ENCODE measurements around the gene SLC35F4. TPM values are rescaled to one million over a fixed set of nuclear protein-coding genes. Genes with fewer than 3 reads are reported as not detected.

SLC35F4 gene
- polyA plus RNA-seq, 1 donor (not counting 4 experiments of a cell fraction or from before 2014, with no cell fraction given) = not detected

DNA sequence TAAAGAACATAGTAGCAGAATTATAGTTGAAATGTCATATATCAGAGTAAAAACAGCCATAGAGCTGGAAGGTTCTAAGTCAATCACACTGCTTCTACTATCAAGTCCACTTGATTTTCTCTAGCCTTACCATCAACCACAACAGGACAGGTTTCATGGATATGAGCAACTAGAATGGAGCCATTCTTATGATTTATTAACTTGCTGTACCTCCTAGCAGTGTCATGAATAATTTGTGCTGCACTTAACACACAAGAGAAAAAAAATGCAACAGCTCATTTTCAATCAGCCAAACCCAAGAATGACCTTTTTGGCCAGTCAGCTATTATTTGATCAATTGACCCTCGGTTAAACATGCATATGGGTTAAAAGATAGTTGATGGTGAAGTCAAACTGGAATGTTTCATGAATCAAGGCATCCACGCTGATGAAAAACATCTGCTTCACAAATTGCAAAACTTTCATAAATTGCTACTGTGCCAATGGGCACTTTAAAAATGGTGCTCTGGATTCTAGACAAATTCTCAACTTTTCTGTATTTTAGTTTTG lies 316.8 kb downstream of the SLC35F4 start:
- H3K27ac ChIP-seq (ENCODE audit: control insufficient read depth, insufficient read depth, low read length) = no peak overlapping the region
- dilution Hi-C loops (cut with MboI; ENCODE audit: extremely low pct_ligation_motif_present, low sequenced_read_pairs) = no loop called here
- H3K36me3 ChIP-seq (ENCODE audit: control insufficient read depth in 2 of 2, extremely low read depth in 1 of 2, insufficient read depth in 2 of 2, low read length in 2 of 2) = no peaks in the 10 kb centered on the region
- TF ChIP-seq EZH2 (IDR thresholded peaks at IDR 0.05; ENCODE audit: low read length) = no peak
- TF ChIP-seq, protein P1, sequence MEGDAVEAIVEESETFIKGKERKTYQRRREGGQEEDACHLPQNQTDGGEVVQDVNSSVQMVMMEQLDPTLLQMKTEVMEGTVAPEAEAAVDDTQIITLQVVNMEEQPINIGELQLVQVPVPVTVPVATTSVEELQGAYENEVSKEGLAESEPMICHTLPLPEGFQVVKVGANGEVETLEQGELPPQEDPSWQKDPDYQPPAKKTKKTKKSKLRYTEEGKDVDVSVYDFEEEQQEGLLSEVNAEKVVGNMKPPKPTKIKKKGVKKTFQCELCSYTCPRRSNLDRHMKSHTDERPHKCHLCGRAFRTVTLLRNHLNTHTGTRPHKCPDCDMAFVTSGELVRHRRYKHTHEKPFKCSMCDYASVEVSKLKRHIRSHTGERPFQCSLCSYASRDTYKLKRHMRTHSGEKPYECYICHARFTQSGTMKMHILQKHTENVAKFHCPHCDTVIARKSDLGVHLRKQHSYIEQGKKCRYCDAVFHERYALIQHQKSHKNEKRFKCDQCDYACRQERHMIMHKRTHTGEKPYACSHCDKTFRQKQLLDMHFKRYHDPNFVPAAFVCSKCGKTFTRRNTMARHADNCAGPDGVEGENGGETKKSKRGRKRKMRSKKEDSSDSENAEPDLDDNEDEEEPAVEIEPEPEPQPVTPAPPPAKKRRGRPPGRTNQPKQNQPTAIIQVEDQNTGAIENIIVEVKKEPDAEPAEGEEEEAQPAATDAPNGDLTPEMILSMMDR (optimal IDR thresholded peaks at IDR 0.05 in 1 of 3, IDR thresholded peaks at IDR 0.05 in 1 of 3, conservative IDR thresholded peaks at IDR 0.05 in 1 of 3; ENCODE audit: extremely low read depth in 1 of 3, insufficient read depth in 2 of 3, low read length in 3 of 3) = no peak
- no peak for FAIRE-seq
- H3K4me2 ChIP-seq (ENCODE audit: control insufficient read depth, extremely low read depth, insufficient read depth, low read depth, low read length) = no peak overlapping the region
- H3K4me1 ChIP-seq (ENCODE audit: control insufficient read depth, extremely low read depth, insufficient read depth, low read length) = no peaks in the 10 kb centered on the region
- H2AFZ ChIP-seq (ENCODE audit: control insufficient read depth, low read length) = no peak overlapping the region
- H3K9me1 ChIP-seq (ENCODE audit: control insufficient read depth, extremely low read depth, insufficient read depth, low read length) = no peaks in the 10 kb centered on the region
- H3K9me3 ChIP-seq (ENCODE audit: control insufficient read depth, low read depth, low read length) = no peaks in the 10 kb centered on the region
- no peaks in the 10 kb centered on the region for H3K27me3 ChIP-seq (ENCODE audit: control insufficient read depth, extremely low read depth, insufficient read depth, low read length)
- no peak overlapping the region for H3K4me3 ChIP-seq (ENCODE audit: control insufficient read depth in 2 of 3, extremely low read depth in 1 of 3, insufficient read depth in 2 of 3, low read depth in 1 of 3, low read length in 3 of 3)
- no peaks in the 10 kb centered on the region for H3K79me2 ChIP-seq (ENCODE audit: control insufficient read depth, insufficient read depth, low read length)
- no peak overlapping the region for H3K9ac ChIP-seq (ENCODE audit: control insufficient read depth, extremely low read depth, insufficient read depth, low read length)
- no peak for DNase-seq (ENCODE audit: low read depth, low spot score)
- no peaks in the 10 kb centered on the region for H4K20me1 ChIP-seq (ENCODE audit: control insufficient read depth, extremely low read depth, insufficient read depth, low read length)

DNA sequence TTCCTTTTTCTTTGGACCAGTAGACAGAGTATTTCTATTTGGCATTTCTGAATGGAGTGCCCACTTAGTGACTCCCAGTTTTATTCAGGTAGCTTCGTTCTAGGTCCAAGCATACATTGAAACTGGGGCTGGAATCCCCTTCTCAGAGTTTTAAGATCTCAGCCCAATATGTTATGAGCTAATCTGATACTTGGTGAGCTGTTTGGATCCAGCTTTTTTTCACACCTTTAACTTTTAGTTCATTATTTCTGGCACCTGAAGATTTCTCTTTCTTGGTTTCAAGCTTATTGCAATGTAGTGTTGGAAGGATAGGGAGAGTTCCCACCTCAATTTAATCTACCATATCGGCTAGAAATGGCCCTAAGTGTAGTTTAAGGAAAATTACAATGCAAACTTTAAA lies 318.8 kb downstream of the SLC35F4 start:
- H3K9me1 ChIP-seq (ENCODE audit: control insufficient read depth, extremely low read depth, insufficient read depth, low read length) = no peaks in the 10 kb centered on the region

More for the DNA sequence above, 318.8 kb downstream of the SLC35F4 start:
- Histone ChIP-seq H3K4me2 (ENCODE audit: control insufficient read depth, extremely low read depth, insufficient read depth, low read depth, low read length) (no peak overlapping the region), H3K36me3 (ENCODE audit: control insufficient read depth in 2 of 2, extremely low read depth in 1 of 2, insufficient read depth in 2 of 2, low read length in 2 of 2) (no peaks in the 10 kb centered on the region), H3K4me1 (ENCODE audit: control insufficient read depth, extremely low read depth, insufficient read depth, low read length) (no peaks in the 10 kb centered on the region), H3K27me3 (ENCODE audit: control insufficient read depth, extremely low read depth, insufficient read depth, low read length) (no peaks in the 10 kb centered on the region), H3K79me2 (ENCODE audit: control insufficient read depth, insufficient read depth, low read length) (no peaks in the 10 kb centered on the region), H3K9ac (ENCODE audit: control insufficient read depth, extremely low read depth, insufficient read depth, low read length) (no peak overlapping the region), H2AFZ (ENCODE audit: control insufficient read depth, low read length) (no peak overlapping the region), H3K27ac (ENCODE audit: control insufficient read depth, insufficient read depth, low read length) (no peak overlapping the region), H3K9me3 (ENCODE audit: control insufficient read depth, low read depth, low read length) (no peaks in the 10 kb centered on the region), H4K20me1 (ENCODE audit: control insufficient read depth, extremely low read depth, insufficient read depth, low read length) (no peaks in the 10 kb centered on the region), H3K4me3 (ENCODE audit: control insufficient read depth in 2 of 3, extremely low read depth in 1 of 3, insufficient read depth in 2 of 3, low read depth in 1 of 3, low read length in 3 of 3) (no peak overlapping the region)
- TF ChIP-seq EZH2 (IDR thresholded peaks at IDR 0.05; ENCODE audit: low read length) = no peak
- TF ChIP-seq, protein P1 (optimal IDR thresholded peaks at IDR 0.05 in 1 of 3, IDR thresholded peaks at IDR 0.05 in 1 of 3, conservative IDR thresholded peaks at IDR 0.05 in 1 of 3; ENCODE audit: extremely low read depth in 1 of 3, insufficient read depth in 2 of 3, low read length in 3 of 3) = no peak
- no peak for DNase-seq (ENCODE audit: low read depth, low spot score)
- FAIRE-seq = no peak
- dilution Hi-C loops (cut with MboI; ENCODE audit: extremely low pct_ligation_motif_present, low sequenced_read_pairs) = no loop called here
